Measurements from ENCODE around the gene ECT2. TPM values are rescaled to one million over a fixed set of nuclear protein-coding genes. Genes with fewer than 3 reads are reported as not detected.

ECT2 gene
- total and polyA plus RNA-seq, 9 donors = 12.8 to 21.8 (median 17.5) TPM

GRCh38 chr3:172800156-172800555 is 49.6 kb downstream of the ECT2 start:
- H3K27ac ChIP-seq (ENCODE audit: low read length) = no peak overlapping the region
- no peaks in the 10 kb centered on the region for H3K27me3 ChIP-seq (ENCODE audit: control insufficient read depth, insufficient read depth, low read length)
- WGBS (ENCODE audit: insufficient coverage) = no CpG with 5 or more reads among the region's 2 CpGs
- H3K4me3 ChIP-seq (ENCODE audit: low read length) = no peak overlapping the region
- peaks cover 2% of the 10 kb centered on the region for H3K36me3 ChIP-seq (ENCODE audit: control insufficient read depth, insufficient read depth, low read length)
- H3K4me1 ChIP-seq (ENCODE audit: control insufficient read depth, insufficient read depth, low read length) = no peaks in the 10 kb centered on the region
- no peaks in the 10 kb centered on the region for H3K9me3 ChIP-seq (replicated peaks; ENCODE audit: control insufficient read depth, low read depth, low read length)
- no peak for DNase-seq

- WGBS (ENCODE audit: insufficient coverage) = 91% methylated on average over 2 of the region's 3 CpGs
- DNase-seq = no peak
- H3K4me1 ChIP-seq (ENCODE audit: control insufficient read depth, insufficient read depth, low read length) = no peaks in the 10 kb centered on the region
- peaks cover 4% of the 10 kb centered on the region for H3K36me3 ChIP-seq (ENCODE audit: control insufficient read depth, insufficient read depth, low read length)
- H3K27me3 ChIP-seq (ENCODE audit: control insufficient read depth, insufficient read depth, low read length) = no peaks in the 10 kb centered on the region
- no peak overlapping the region for H3K4me3 ChIP-seq (ENCODE audit: low read length)
- no peaks in the 10 kb centered on the region for H3K9me3 ChIP-seq (replicated peaks; ENCODE audit: control insufficient read depth, low read depth, low read length)
- no peak overlapping the region for H3K27ac ChIP-seq (ENCODE audit: low read length)
These were observed 53.0 kb downstream of the ECT2 start for GRCh38 chr3:172803489-172803888.

- peaks cover 4% of the 10 kb centered on the region for H3K36me3 ChIP-seq (ENCODE audit: control insufficient read depth, insufficient read depth, low read length)
- no peaks in the 10 kb centered on the region for H3K9me3 ChIP-seq (replicated peaks; ENCODE audit: control insufficient read depth, low read depth, low read length)
- H3K27ac ChIP-seq (ENCODE audit: low read length) = no peak overlapping the region
- no peaks in the 10 kb centered on the region for H3K27me3 ChIP-seq (ENCODE audit: control insufficient read depth, insufficient read depth, low read length)
- no CpG with 5 or more reads among the region's 1 CpG for WGBS (ENCODE audit: insufficient coverage)
- no peak overlapping the region for H3K4me3 ChIP-seq (ENCODE audit: low read length)
- no peak for DNase-seq
- no peaks in the 10 kb centered on the region for H3K4me1 ChIP-seq (ENCODE audit: control insufficient read depth, insufficient read depth, low read length)
These were observed 53.8 kb downstream of the ECT2 start for GRCh38 chr3:172804323-172804722.

- Histone ChIP-seq H3K27ac (ENCODE audit: low read length) (no peak overlapping the region), H3K9me3 (replicated peaks; ENCODE audit: control insufficient read depth, low read depth, low read length) (no peaks in the 10 kb centered on the region), H3K36me3 (ENCODE audit: control insufficient read depth, insufficient read depth, low read length) (peaks cover 2% of the 10 kb centered on the region), H3K4me1 (ENCODE audit: control insufficient read depth, insufficient read depth, low read length) (no peaks in the 10 kb centered on the region), H3K27me3 (ENCODE audit: control insufficient read depth, insufficient read depth, low read length) (no peaks in the 10 kb centered on the region), H3K4me3 (ENCODE audit: low read length) (no peak overlapping the region)
- WGBS (ENCODE audit: insufficient coverage) = no CpG with 5 or more reads among the region's 4 CpGs
- DNase-seq = peak; percentile 66
These were observed 58.5 kb downstream of the ECT2 start for GRCh38 chr3:172808969-172809546.

- no peak for DNase-seq
- H3K9me3 ChIP-seq (replicated peaks; ENCODE audit: control insufficient read depth, low read depth, low read length) = no peaks in the 10 kb centered on the region
- H3K27ac ChIP-seq (ENCODE audit: low read length) = no peak overlapping the region
- H3K27me3 ChIP-seq (ENCODE audit: control insufficient read depth, insufficient read depth, low read length) = no peaks in the 10 kb centered on the region
- peaks cover 2% of the 10 kb centered on the region for H3K36me3 ChIP-seq (ENCODE audit: control insufficient read depth, insufficient read depth, low read length)
- H3K4me3 ChIP-seq (ENCODE audit: low read length) = no peak overlapping the region
- H3K4me1 ChIP-seq (ENCODE audit: control insufficient read depth, insufficient read depth, low read length) = no peaks in the 10 kb centered on the region
- no CpG with 5 or more reads among the region's 4 CpGs for WGBS (ENCODE audit: insufficient coverage)
These were observed 60.6 kb downstream of the ECT2 start for GRCh38 chr3:172811099-172811498.

GRCh38 chr3:172813462-172813861 is 62.9 kb downstream of the ECT2 start:
- H3K36me3 ChIP-seq (ENCODE audit: control insufficient read depth, insufficient read depth, low read length) = no peaks in the 10 kb centered on the region
- H3K27me3 ChIP-seq (ENCODE audit: control insufficient read depth, insufficient read depth, low read length) = no peaks in the 10 kb centered on the region
- no peak for DNase-seq
- WGBS (ENCODE audit: insufficient coverage) = no CpG with 5 or more reads among the region's 3 CpGs
- no peaks in the 10 kb centered on the region for H3K4me1 ChIP-seq (ENCODE audit: control insufficient read depth, insufficient read depth, low read length)
- H3K9me3 ChIP-seq (replicated peaks; ENCODE audit: control insufficient read depth, low read depth, low read length) = no peaks in the 10 kb centered on the region
- no peak overlapping the region for H3K4me3 ChIP-seq (ENCODE audit: low read length)
- no peak overlapping the region for H3K27ac ChIP-seq (ENCODE audit: low read length)

- H3K36me3 ChIP-seq (ENCODE audit: control insufficient read depth, insufficient read depth, low read length) = no peaks in the 10 kb centered on the region
- no peak for DNase-seq
- H3K4me1 ChIP-seq (ENCODE audit: control insufficient read depth, insufficient read depth, low read length) = no peaks in the 10 kb centered on the region
- no CpG with 5 or more reads among the region's 1 CpG for WGBS (ENCODE audit: insufficient coverage)
- no peak overlapping the region for H3K27ac ChIP-seq (ENCODE audit: low read length)
- no peak overlapping the region for H3K4me3 ChIP-seq (ENCODE audit: low read length)
- no peaks in the 10 kb centered on the region for H3K9me3 ChIP-seq (replicated peaks; ENCODE audit: control insufficient read depth, low read depth, low read length)
- no peaks in the 10 kb centered on the region for H3K27me3 ChIP-seq (ENCODE audit: control insufficient read depth, insufficient read depth, low read length)
These were observed 64.2 kb downstream of the ECT2 start for GRCh38 chr3:172814738-172815137.

GRCh38 chr3:172815857-172816256 is 65.3 kb downstream of the ECT2 start:
- H3K27ac ChIP-seq (ENCODE audit: low read length) = no peak overlapping the region
- H3K4me3 ChIP-seq (ENCODE audit: low read length) = no peak overlapping the region
- no peaks in the 10 kb centered on the region for H3K36me3 ChIP-seq (ENCODE audit: control insufficient read depth, insufficient read depth, low read length)
- no CpG with 5 or more reads among the region's 4 CpGs for whole genome bisulfite sequencing (ENCODE audit: insufficient coverage)
- H3K4me1 ChIP-seq (ENCODE audit: control insufficient read depth, insufficient read depth, low read length) = no peaks in the 10 kb centered on the region
- no peak for DNase-seq
- H3K27me3 ChIP-seq (ENCODE audit: control insufficient read depth, insufficient read depth, low read length) = no peaks in the 10 kb centered on the region
- no peaks in the 10 kb centered on the region for H3K9me3 ChIP-seq (replicated peaks; ENCODE audit: control insufficient read depth, low read depth, low read length)

GRCh38 chr3:172816281-172816680 is 65.8 kb downstream of the ECT2 start:
- no peaks in the 10 kb centered on the region for H3K9me3 ChIP-seq (replicated peaks; ENCODE audit: control insufficient read depth, low read depth, low read length)
- no peaks in the 10 kb centered on the region for H3K27me3 ChIP-seq (ENCODE audit: control insufficient read depth, insufficient read depth, low read length)
- no peak overlapping the region for H3K27ac ChIP-seq (ENCODE audit: low read length)

GRCh38 chr3:172816968-172817367 is 66.4 kb downstream of the ECT2 start:
- H3K9me3 ChIP-seq (replicated peaks; ENCODE audit: control insufficient read depth, low read depth, low read length) = no peaks in the 10 kb centered on the region
- no peak overlapping the region for H3K4me3 ChIP-seq (ENCODE audit: low read length)
- WGBS (ENCODE audit: insufficient coverage) = no CpG with 5 or more reads among the region's 2 CpGs
- H3K4me1 ChIP-seq (ENCODE audit: control insufficient read depth, insufficient read depth, low read length) = no peaks in the 10 kb centered on the region
- H3K27ac ChIP-seq (ENCODE audit: low read length) = no peak overlapping the region
- H3K36me3 ChIP-seq (ENCODE audit: control insufficient read depth, insufficient read depth, low read length) = no peaks in the 10 kb centered on the region
- no peaks in the 10 kb centered on the region for H3K27me3 ChIP-seq (ENCODE audit: control insufficient read depth, insufficient read depth, low read length)
- DNase-seq = no peak

More at GRCh38 chr3:172816281-172816680, 65.8 kb downstream of the ECT2 start:
- Histone ChIP-seq H3K4me1 (ENCODE audit: control insufficient read depth, insufficient read depth, low read length) (no peaks in the 10 kb centered on the region), H3K4me3 (ENCODE audit: low read length) (no peak overlapping the region), H3K36me3 (ENCODE audit: control insufficient read depth, insufficient read depth, low read length) (no peaks in the 10 kb centered on the region)
- no peak for DNase-seq

- no peaks in the 10 kb centered on the region for H3K9me3 ChIP-seq (replicated peaks; ENCODE audit: control insufficient read depth, low read depth, low read length)
- no peak for DNase-seq
- no peak overlapping the region for H3K4me3 ChIP-seq (ENCODE audit: low read length)
- no CpG with 5 or more reads among the region's 2 CpGs for WGBS (ENCODE audit: insufficient coverage)
- no peaks in the 10 kb centered on the region for H3K27me3 ChIP-seq (ENCODE audit: control insufficient read depth, insufficient read depth, low read length)
- no peak overlapping the region for H3K27ac ChIP-seq (ENCODE audit: low read length)
- no peaks in the 10 kb centered on the region for H3K4me1 ChIP-seq (ENCODE audit: control insufficient read depth, insufficient read depth, low read length)
- H3K36me3 ChIP-seq (ENCODE audit: control insufficient read depth, insufficient read depth, low read length) = no peaks in the 10 kb centered on the region
These were observed 70.0 kb downstream of the ECT2 start for GRCh38 chr3:172820492-172820891.
